SU-DHL-6 (cell line): ENCODE measurements around the gene PIK3R6.

Source experiments
- CTCF ChIP-seq: fragments of 200-600 bp; sonication (generic); IDR thresholded peaks from one replicate; pipeline ENCODE4 v1.5.1; 2017; ENCODE audit warnings: antibody characterized with exemption, mild to moderate bottlenecking, low read length, moderate library complexity; ENCODE audit not compliant: insufficient read depth, poor library complexity, severe bottlenecking
- EZH2phosphoT487 ChIP-seq: fragments of 200-600 bp; sonication (generic), shearing (Covaris generic); conservative IDR thresholded peaks from 2 replicates; pipeline ENCODE4 v1.6.1; 2018; ENCODE audit warnings: mild to moderate bottlenecking, antibody characterized with exemption, low read length, moderate library complexity, mixed read lengths

- TF ChIP-seq CTCF, result no peak
- TF ChIP-seq EZH2phosphoT487, result no peak
Observed at GRCh38 chr17:8888704-8889302, 21.3 kb upstream of the PIK3R6 start.
